PC-3 (cell line): ENCODE results near the gene CASP6. TPM values are rescaled to one million over a fixed set of nuclear protein-coding genes. Genes with fewer than 3 reads are reported as not detected.

Source experiments
- ATAC-seq: fragments of 200-7000 bp; cut with Tn5 transposase; 2 replicates; pipeline ENCODE4 v1.9.1; 2020; ENCODE audit warnings: mild to moderate bottlenecking, moderate library complexity
- BruUV-seq: library from RNA; stranded (reverse); fragments of 400-500 nt; replicated peaks from 2 replicates; lab custom pipeline; 2021; lab: Mats Ljungman, UMichigan
- CTCF ChIA-PET: fragments of 300-600 bp; sonication (Branson Sonifier 250); formaldehyde crosslinking; loops from one replicate; lab custom pipeline; 2022; ENCODE audit warnings: antibody characterized with exemption; lab: Charles Lee
- POLR2A ChIA-PET: fragments of 300-600 bp; sonication (Branson Sonifier 250); formaldehyde crosslinking; loops from one replicate; lab custom pipeline; 2022; ENCODE audit warnings: antibody characterized with exemption; ENCODE audit not compliant: unreplicated experiment; lab: Charles Lee
- DNase-seq: peaks from one replicate; pipeline ENCODE4 v3.0.0-alpha.2; 2015
- H2AFZ ChIP-seq: fragments of 300-600 bp; sonication (generic); 2 replicates; pipeline ENCODE4 v1.6.0; 2016; ENCODE audit warnings: antibody characterized with exemption, low read length
- H3F3A ChIP-seq: fragments of 300-600 bp; sonication (generic); one replicate; pipeline ENCODE4 v1.6.0; 2017; ENCODE audit warnings: antibody characterized with exemption, low read length, control low read depth, mild to moderate bottlenecking; ENCODE audit not compliant: unreplicated experiment
- H3K27ac ChIP-seq: fragments of 300-600 bp; sonication (generic); 2 replicates; pipeline ENCODE4 v1.5.1; 2016; ENCODE audit warnings: mild to moderate bottlenecking, low read length
- H3K27me3 ChIP-seq: fragments of 300-600 bp; sonication (generic); 2 replicates; pipeline ENCODE4 v1.6.1; 2016; ENCODE audit warnings: low read length, mixed read lengths
- H3K36me3 ChIP-seq: fragments of 300-600 bp; sonication (generic); 2 replicates; pipeline ENCODE4 v1.6.1; 2016; ENCODE audit warnings: low read depth, mixed run types, low read length, mixed read lengths
- H3K4me1 ChIP-seq: fragments of 300-600 bp; sonication (generic); 2 replicates; pipeline ENCODE4 v1.5.1; 2016; ENCODE audit warnings: low read length; ENCODE audit not compliant: insufficient read depth
- H3K4me2 ChIP-seq: fragments of 300-600 bp; sonication (generic); 2 replicates; pipeline ENCODE4 v1.6.0; 2016; ENCODE audit warnings: low read length
- H3K4me3 ChIP-seq: fragments of 300-600 bp; sonication (generic); 2 replicates; pipeline ENCODE4 v1.5.1; 2016; ENCODE audit warnings: mild to moderate bottlenecking, low read length, mixed read lengths
- H3K79me2 ChIP-seq: fragments of 300-600 bp; sonication (generic); 2 replicates; pipeline ENCODE4 v1.6.1; 2017; ENCODE audit warnings: low read length, mixed read lengths
- H3K9ac ChIP-seq: fragments of 300-600 bp; sonication (generic); 2 replicates; pipeline ENCODE4 v1.6.0; 2016; ENCODE audit warnings: mild to moderate bottlenecking, low read length
- H3K9me2 ChIP-seq: fragments of 300-600 bp; sonication (generic); replicated peaks from 2 replicates; pipeline ENCODE4 v1.6.1; 2016; ENCODE audit warnings: mixed run types, low read length, mixed read lengths
- H3K9me3 ChIP-seq: fragments of 300-600 bp; sonication (generic); 2 replicates; pipeline ENCODE4 v1.6.1; 2016; ENCODE audit warnings: low read length, mixed read lengths
- H4K20me1 ChIP-seq: fragments of 300-600 bp; sonication (generic); 2 replicates; pipeline ENCODE4 v1.6.1; 2016; ENCODE audit warnings: low read length, mixed read lengths
- CTCF ChIP-seq: fragments of 300-600 bp; sonication (generic); conservative IDR thresholded peaks from 2 replicates; pipeline ENCODE4 v1.5.1; 2017; ENCODE audit warnings: antibody characterized with exemption, low read depth, mild to moderate bottlenecking, low read length
- EZH2 ChIP-seq: fragments of 300-600 bp; sonication (generic); IDR thresholded peaks from one replicate; pipeline ENCODE4 v1.6.1; 2017; ENCODE audit warnings: antibody characterized with exemption, mild to moderate bottlenecking, low read length; ENCODE audit not compliant: unreplicated experiment
- EZH2phosphoT487 ChIP-seq: fragments of 300-600 bp; sonication (generic); IDR thresholded peaks from 2 replicates; pipeline ENCODE4 v1.6.1; 2018; ENCODE audit warnings: mild to moderate bottlenecking, antibody characterized with exemption, low read length, borderline replicate concordance
- intact Hi-C: fragments of 100-400 bp; cut with micrococcal nuclease; formaldehyde crosslinking; loops from 2 replicates; pipeline ENCODE4 v1.9.0; 2023
- total RNA-seq: library from RNA; depleted of rRNA; stranded (reverse); fragments of >200 nt; gene quantifications from 2 replicates; pipeline ENCODE4 v1.2.3, GENCODE V29; 2014

Gene CASP6
- total RNA-seq, 1 experiment from 2014 or later: 33.7 TPM

- Histone ChIP-seq H3K79me2 (no peaks in the 10 kb centered on the region), H3K27ac (no peak overlapping the region), H4K20me1 (no peaks in the 10 kb centered on the region), H3K9ac (no peak overlapping the region), H3K9me3 (no peaks in the 10 kb centered on the region), H3K4me2 (no peak overlapping the region), H2AFZ (no peak overlapping the region), H3K9me2 (no peaks in the 10 kb centered on the region), H3F3A (no peaks in the 10 kb centered on the region), H3K4me3 (no peak overlapping the region), H3K27me3 (no peaks in the 10 kb centered on the region), H3K36me3 (no peaks in the 10 kb centered on the region), H3K4me1 (no peaks in the 10 kb centered on the region)
- ChIA-PET POLR2A (no interaction called here), CTCF (no interaction called here)
- intact Hi-C loops: no loop called here
- DNase-seq: no peak
- no TSS peak for BruUV-seq
- ATAC-seq: no peak
- TF ChIP-seq CTCF (no peak), EZH2phosphoT487 (no peak), EZH2 (no peak)
These were observed 48.6 kb upstream of the CASP6 start for GRCh38 chr4:109751852-109752251.

DNA sequence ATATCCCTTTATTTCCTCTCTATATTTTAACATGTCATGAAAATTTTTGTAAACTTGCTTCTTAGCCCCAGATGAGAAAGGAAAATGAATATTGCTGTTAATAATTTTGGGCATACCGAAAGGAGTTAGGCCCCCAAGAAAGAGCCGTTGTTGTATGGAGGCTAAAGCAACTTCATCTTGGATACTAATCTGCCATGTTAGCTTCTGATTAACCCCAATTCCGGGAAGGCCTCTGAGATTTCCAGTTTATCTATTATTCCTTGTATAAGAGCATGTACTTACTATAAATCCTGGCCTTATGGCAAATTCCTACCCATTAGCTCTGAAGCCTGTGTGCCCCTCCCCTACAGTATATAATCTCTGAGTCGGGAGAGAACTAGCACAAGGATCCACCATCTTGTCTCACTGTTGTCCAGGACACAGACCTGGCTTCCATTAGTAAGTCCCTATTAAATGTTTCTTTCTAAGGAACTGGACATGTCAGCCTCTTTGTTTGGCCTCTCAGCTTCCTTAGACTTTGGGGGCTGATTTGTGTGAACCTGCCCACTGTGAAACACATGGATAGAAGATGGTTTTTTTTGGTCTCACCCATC lies 47.5 kb upstream of the CASP6 start:
- no peaks in the 10 kb centered on the region for H3K36me3 ChIP-seq
- no peaks in the 10 kb centered on the region for H3K4me1 ChIP-seq
- H3F3A ChIP-seq: no peaks in the 10 kb centered on the region
- DNase-seq: no peak
- no peak overlapping the region for H3K4me2 ChIP-seq
- no peak overlapping the region for H2AFZ ChIP-seq
- no peak overlapping the region for H3K4me3 ChIP-seq
- ChIA-PET CTCF (no interaction called here), POLR2A (no interaction called here)
- ATAC-seq: no peak
- H3K27ac ChIP-seq: no peak overlapping the region
- H4K20me1 ChIP-seq: no peaks in the 10 kb centered on the region
- no TSS peak for BruUV-seq
- H3K9me3 ChIP-seq: no peaks in the 10 kb centered on the region
- intact Hi-C loops: no loop called here
- no peak overlapping the region for H3K9ac ChIP-seq
- no peaks in the 10 kb centered on the region for H3K9me2 ChIP-seq
- no peaks in the 10 kb centered on the region for H3K79me2 ChIP-seq
- no peaks in the 10 kb centered on the region for H3K27me3 ChIP-seq
- TF ChIP-seq CTCF (no peak), EZH2phosphoT487 (no peak)

GRCh38 chr4:109749388-109750082 lies 46.3 kb upstream of the CASP6 start:
- no peaks in the 10 kb centered on the region for H3K9me2 ChIP-seq
- no peak overlapping the region for H3K27ac ChIP-seq
- no peak for ATAC-seq
- no peaks in the 10 kb centered on the region for H3F3A ChIP-seq
- no peak overlapping the region for H3K4me2 ChIP-seq
- no peaks in the 10 kb centered on the region for H3K4me1 ChIP-seq
- intact Hi-C loops: no loop called here
- H3K79me2 ChIP-seq: no peaks in the 10 kb centered on the region
- BruUV-seq: no TSS peak
- CTCF ChIA-PET: no interaction called here
- no peaks in the 10 kb centered on the region for H3K27me3 ChIP-seq
- H3K9ac ChIP-seq: no peak overlapping the region
- H3K9me3 ChIP-seq: no peaks in the 10 kb centered on the region
- no peaks in the 10 kb centered on the region for H3K36me3 ChIP-seq
- no peak for DNase-seq
- H3K4me3 ChIP-seq: no peak overlapping the region
- no peaks in the 10 kb centered on the region for H4K20me1 ChIP-seq
- POLR2A ChIA-PET: no interaction called here
- no peak overlapping the region for H2AFZ ChIP-seq
- TF ChIP-seq EZH2: no peak
- TF ChIP-seq EZH2phosphoT487: no peak
- TF ChIP-seq CTCF: no peak
